Activated naive CD8-positive, alpha-beta T cell treated with anti-CD3 and anti-CD28 coated beads, Interleukin-2, amount 50 U/mL, for 24 hours (primary cell): Measurements from ENCODE around the gene CLOCK.
A peak's percentile ranks its signal among the peaks of the same experiment; 100 is the strongest.

Experiments
- ATAC-seq: fragments of 150-1000 bp; cut with Tn5 transposase; one replicate; pipeline ENCODE4 v1.10.0; 2021
- DNase-seq: peaks from one replicate; pipeline ENCODE4 v3.0.0; 2021
- H3K27ac Mint-ChIP-seq: one replicate; pipeline ENCODE4 v1.8.0; 2021; ENCODE audit warnings: mild to moderate bottlenecking, mixed read lengths
- H3K27me3 Mint-ChIP-seq: one replicate; pipeline ENCODE4 v1.8.0; 2021; ENCODE audit warnings: mixed read lengths
- H3K36me3 Mint-ChIP-seq: one replicate; pipeline ENCODE4 v1.8.0; 2021; ENCODE audit warnings: low read depth, mixed read lengths
- H3K4me1 Mint-ChIP-seq: one replicate; pipeline ENCODE4 v1.8.0; 2021; ENCODE audit warnings: mixed read lengths
- H3K4me3 Mint-ChIP-seq: one replicate; pipeline ENCODE4 v1.8.0; 2021; ENCODE audit warnings: mild to moderate bottlenecking, moderate library complexity, mixed read lengths
- H3K9me3 Mint-ChIP-seq: one replicate; pipeline ENCODE4 v1.8.0; 2021; ENCODE audit warnings: mixed read lengths

CLOCK gene

GRCh38 chr4:55483315-55483714 lies 63.4 kb downstream of the CLOCK start:
- Mint-ChIP-seq H3K27me3 (no peaks in the 10 kb centered on the region), H3K4me3 (no peak overlapping the region), H3K4me1 (no peaks in the 10 kb centered on the region), H3K9me3 (no peaks in the 10 kb centered on the region), H3K36me3 (peaks cover 4% of the 10 kb centered on the region), H3K27ac (no peak overlapping the region)
- ATAC-seq (no peak), DNase-seq (no peak)

- Mint-ChIP-seq H3K9me3 (peaks cover 5% of the 10 kb centered on the region), H3K4me1 (peaks cover 7% of the 10 kb centered on the region), H3K27me3 (no peaks in the 10 kb centered on the region), H3K4me3 (no peak overlapping the region), H3K27ac (no peak overlapping the region), H3K36me3 (peaks cover 32% of the 10 kb centered on the region)
- peak; percentile 66 for ATAC-seq
- no peak for DNase-seq
These were observed 71.1 kb downstream of the CLOCK start for GRCh38 chr4:55475394-55476243.

- H3K27me3 Mint-ChIP-seq, result no peaks in the 10 kb centered on the region
- H3K4me3 Mint-ChIP-seq, result no peak overlapping the region
- peaks cover 2% of the 10 kb centered on the region for H3K4me1 Mint-ChIP-seq
- ATAC-seq (no peak), DNase-seq (no peak)
- H3K27ac Mint-ChIP-seq, result no peak overlapping the region
- H3K9me3 Mint-ChIP-seq, result peaks cover 13% of the 10 kb centered on the region
- H3K36me3 Mint-ChIP-seq, result peaks cover 44% of the 10 kb centered on the region
These were observed 76.7 kb downstream of the CLOCK start for GRCh38 chr4:55469979-55470378.

- DNase-seq (no peak), ATAC-seq (no peak)
- Mint-ChIP-seq H3K27ac (no peak overlapping the region), H3K36me3 (peaks cover 31% of the 10 kb centered on the region), H3K27me3 (no peaks in the 10 kb centered on the region), H3K4me3 (no peak overlapping the region), H3K4me1 (no peaks in the 10 kb centered on the region), H3K9me3 (peaks cover 11% of the 10 kb centered on the region)
These were observed 78.0 kb downstream of the CLOCK start for GRCh38 chr4:55468724-55469123.

- Mint-ChIP-seq H3K9me3 (peaks cover 11% of the 10 kb centered on the region), H3K27ac (no peak overlapping the region), H3K4me3 (no peak overlapping the region), H3K27me3 (no peaks in the 10 kb centered on the region), H3K4me1 (no peaks in the 10 kb centered on the region), H3K36me3 (peaks cover 28% of the 10 kb centered on the region)
- ATAC-seq (no peak), DNase-seq (no peak)
These were observed 80.7 kb downstream of the CLOCK start for GRCh38 chr4:55466001-55466400.

GRCh38 chr4:55458611-55459010 lies 88.1 kb downstream of the CLOCK start:
- Mint-ChIP-seq H3K27ac (no peak overlapping the region), H3K36me3 (peaks cover 6% of the 10 kb centered on the region), H3K4me1 (no peaks in the 10 kb centered on the region), H3K4me3 (no peak overlapping the region), H3K27me3 (no peaks in the 10 kb centered on the region), H3K9me3 (no peaks in the 10 kb centered on the region)
- DNase-seq (no peak), ATAC-seq (no peak)

- H3K36me3 Mint-ChIP-seq, result peaks cover 6% of the 10 kb centered on the region
- no peak overlapping the region for H3K27ac Mint-ChIP-seq
- ATAC-seq, result no peak
These were observed 88.5 kb downstream of the CLOCK start for GRCh38 chr4:55458164-55458563.

GRCh38 chr4:55450566-55450965 lies 96.1 kb downstream of the CLOCK start:
- H3K9me3 Mint-ChIP-seq, result no peaks in the 10 kb centered on the region
- H3K4me1 Mint-ChIP-seq, result peaks cover 7% of the 10 kb centered on the region

More at GRCh38 chr4:55458164-55458563, 88.5 kb downstream of the CLOCK start:
- Mint-ChIP-seq H3K27me3 (no peaks in the 10 kb centered on the region), H3K4me1 (no peaks in the 10 kb centered on the region), H3K4me3 (no peak overlapping the region), H3K9me3 (no peaks in the 10 kb centered on the region)
- DNase-seq, result no peak

GRCh38 chr4:55447831-55448230 lies 98.9 kb downstream of the CLOCK start:
- no peaks in the 10 kb centered on the region for H3K27me3 Mint-ChIP-seq
- no peak overlapping the region for H3K4me3 Mint-ChIP-seq
- H3K36me3 Mint-ChIP-seq, result peaks cover 44% of the 10 kb centered on the region
- DNase-seq, result no peak
- H3K27ac Mint-ChIP-seq, result no peak overlapping the region
- no peak for ATAC-seq
- peaks cover 7% of the 10 kb centered on the region for H3K4me1 Mint-ChIP-seq
- H3K9me3 Mint-ChIP-seq, result no peaks in the 10 kb centered on the region

More at GRCh38 chr4:55450566-55450965, 96.1 kb downstream of the CLOCK start:
- H3K27me3 Mint-ChIP-seq, result no peaks in the 10 kb centered on the region
- peaks cover 42% of the 10 kb centered on the region for H3K36me3 Mint-ChIP-seq
- no peak overlapping the region for H3K4me3 Mint-ChIP-seq
- ATAC-seq, result no peak
- H3K27ac Mint-ChIP-seq, result no peak overlapping the region
- no peak for DNase-seq

GRCh38 chr4:55447108-55447708 lies 99.5 kb downstream of the CLOCK start:
- Mint-ChIP-seq H3K4me3 (no peak overlapping the region), H3K36me3 (peaks cover 47% of the 10 kb centered on the region), H3K27ac (no peak overlapping the region), H3K4me1 (peaks cover 7% of the 10 kb centered on the region), H3K27me3 (no peaks in the 10 kb centered on the region), H3K9me3 (no peaks in the 10 kb centered on the region)
- ATAC-seq, result no peak
- no peak for DNase-seq

GRCh38 chr4:55446578-55446922 lies 100.2 kb downstream of the CLOCK start:
- DNase-seq, result no peak
- Mint-ChIP-seq H3K27me3 (no peaks in the 10 kb centered on the region), H3K36me3 (peaks cover 44% of the 10 kb centered on the region), H3K4me3 (no peak overlapping the region), H3K9me3 (no peaks in the 10 kb centered on the region), H3K4me1 (peaks cover 7% of the 10 kb centered on the region), H3K27ac (no peak overlapping the region)
- ATAC-seq, result no peak

- no peak overlapping the region for H3K27ac Mint-ChIP-seq
- peaks cover 46% of the 10 kb centered on the region for H3K36me3 Mint-ChIP-seq
- H3K4me1 Mint-ChIP-seq, result peaks cover 7% of the 10 kb centered on the region
- DNase-seq, result no peak
- no peak overlapping the region for H3K4me3 Mint-ChIP-seq
- ATAC-seq, result no peak
- no peaks in the 10 kb centered on the region for H3K9me3 Mint-ChIP-seq
- no peaks in the 10 kb centered on the region for H3K27me3 Mint-ChIP-seq
These were observed 100.7 kb downstream of the CLOCK start for GRCh38 chr4:55445921-55446577.

- Mint-ChIP-seq H3K27me3 (no peaks in the 10 kb centered on the region), H3K27ac (no peak overlapping the region), H3K36me3 (peaks cover 45% of the 10 kb centered on the region), H3K4me1 (peaks cover 7% of the 10 kb centered on the region), H3K4me3 (no peak overlapping the region), H3K9me3 (no peaks in the 10 kb centered on the region)
- DNase-seq, result no peak
- no peak for ATAC-seq
These were observed 101.9 kb downstream of the CLOCK start for GRCh38 chr4:55444827-55445226.

- peaks cover 2% of the 10 kb centered on the region for H3K4me1 Mint-ChIP-seq
- DNase-seq, result no peak
- peaks cover 40% of the 10 kb centered on the region for H3K36me3 Mint-ChIP-seq
- H3K27me3 Mint-ChIP-seq, result no peaks in the 10 kb centered on the region
- H3K4me3 Mint-ChIP-seq, result no peak overlapping the region
- no peaks in the 10 kb centered on the region for H3K9me3 Mint-ChIP-seq
- no peak overlapping the region for H3K27ac Mint-ChIP-seq
- peak; percentile 15 for ATAC-seq
These were observed 104.2 kb downstream of the CLOCK start for GRCh38 chr4:55442541-55442940.

- H3K27ac Mint-ChIP-seq, result no peak overlapping the region
- ATAC-seq (no peak), DNase-seq (no peak)
- no peaks in the 10 kb centered on the region for H3K9me3 Mint-ChIP-seq
- H3K4me3 Mint-ChIP-seq, result no peak overlapping the region
- H3K27me3 Mint-ChIP-seq, result no peaks in the 10 kb centered on the region
- H3K36me3 Mint-ChIP-seq, result peaks cover 40% of the 10 kb centered on the region
- no peaks in the 10 kb centered on the region for H3K4me1 Mint-ChIP-seq
These were observed 105.9 kb downstream of the CLOCK start for GRCh38 chr4:55440786-55441185.
